ENCODE results near the gene KIAA1328. TPM values are rescaled to one million over a fixed set of nuclear protein-coding genes. Genes with fewer than 3 reads are reported as not detected.

KIAA1328 gene
- total RNA-seq, 1 donor from 2014 or later, result 11.9 TPM

DNA sequence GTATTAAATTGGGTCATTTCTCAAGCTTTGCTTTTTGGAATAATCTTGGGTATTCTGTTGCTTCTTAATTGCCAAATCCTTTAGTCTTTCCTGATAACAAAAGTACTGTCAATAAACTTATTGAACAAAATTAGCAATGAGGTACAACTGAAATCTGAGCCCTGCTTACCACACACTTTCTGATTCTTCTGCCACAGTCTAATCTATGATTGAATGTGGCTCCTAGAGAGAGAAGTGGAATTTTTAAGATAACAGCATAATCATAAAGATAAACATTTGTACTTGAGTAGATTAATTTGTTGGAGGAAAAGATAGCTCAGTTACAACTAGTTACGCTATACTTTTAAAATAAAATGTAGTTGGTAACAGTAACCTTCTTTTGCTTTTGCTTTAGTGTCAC, 381.9 kb downstream of the KIAA1328 start:
- intact Hi-C loops (cut with DNase I), result no loop called here

DNA sequence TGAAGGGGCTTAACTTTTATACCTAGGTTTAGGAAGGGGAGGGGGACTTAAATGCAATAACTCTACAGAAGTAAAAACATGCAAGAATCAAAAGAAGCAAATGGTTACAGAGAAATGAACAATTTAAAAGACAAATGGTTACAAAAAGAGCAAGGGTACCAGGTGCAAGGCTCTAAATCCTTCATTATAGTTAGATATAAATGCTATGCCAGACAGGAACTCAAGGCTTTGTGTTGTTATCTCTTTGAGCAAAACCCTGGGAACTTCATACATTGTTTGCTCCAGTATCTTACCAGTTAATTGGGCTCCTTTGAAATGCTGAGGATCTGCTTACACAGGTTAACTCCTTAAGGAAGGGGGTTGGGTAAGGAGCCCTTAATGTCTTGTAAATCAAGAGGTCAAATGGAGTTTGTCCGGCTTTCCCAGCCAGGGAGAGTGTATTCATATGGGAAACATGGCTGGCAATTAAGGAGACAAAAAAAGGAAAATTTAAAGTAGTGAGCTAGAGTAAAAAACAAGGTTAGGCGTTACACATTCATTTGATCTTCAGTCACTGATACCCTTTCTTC, 389.2 kb downstream of the KIAA1328 start:
- no peaks in the 10 kb centered on the region for H3K4me1 ChIP-seq
- H3K9me3 ChIP-seq, result no peaks in the 10 kb centered on the region
- ATAC-seq (no peak), DNase-seq (no peak)
- TF ChIP-seq, protein P1, sequence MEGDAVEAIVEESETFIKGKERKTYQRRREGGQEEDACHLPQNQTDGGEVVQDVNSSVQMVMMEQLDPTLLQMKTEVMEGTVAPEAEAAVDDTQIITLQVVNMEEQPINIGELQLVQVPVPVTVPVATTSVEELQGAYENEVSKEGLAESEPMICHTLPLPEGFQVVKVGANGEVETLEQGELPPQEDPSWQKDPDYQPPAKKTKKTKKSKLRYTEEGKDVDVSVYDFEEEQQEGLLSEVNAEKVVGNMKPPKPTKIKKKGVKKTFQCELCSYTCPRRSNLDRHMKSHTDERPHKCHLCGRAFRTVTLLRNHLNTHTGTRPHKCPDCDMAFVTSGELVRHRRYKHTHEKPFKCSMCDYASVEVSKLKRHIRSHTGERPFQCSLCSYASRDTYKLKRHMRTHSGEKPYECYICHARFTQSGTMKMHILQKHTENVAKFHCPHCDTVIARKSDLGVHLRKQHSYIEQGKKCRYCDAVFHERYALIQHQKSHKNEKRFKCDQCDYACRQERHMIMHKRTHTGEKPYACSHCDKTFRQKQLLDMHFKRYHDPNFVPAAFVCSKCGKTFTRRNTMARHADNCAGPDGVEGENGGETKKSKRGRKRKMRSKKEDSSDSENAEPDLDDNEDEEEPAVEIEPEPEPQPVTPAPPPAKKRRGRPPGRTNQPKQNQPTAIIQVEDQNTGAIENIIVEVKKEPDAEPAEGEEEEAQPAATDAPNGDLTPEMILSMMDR (IDR thresholded peaks at IDR 0.05), result no peak
- H3K27me3 ChIP-seq, result no peaks in the 10 kb centered on the region
- intact Hi-C loops (cut with DNase I), result no loop called here
- no peak overlapping the region for H3K27ac ChIP-seq
- no peak overlapping the region for H3K4me3 ChIP-seq
- no peaks in the 10 kb centered on the region for H3K36me3 ChIP-seq

More for the DNA sequence above, 381.9 kb downstream of the KIAA1328 start:
- no peaks in the 10 kb centered on the region for H3K9me3 ChIP-seq
- no peak overlapping the region for H3K27ac ChIP-seq
- H3K36me3 ChIP-seq, result no peaks in the 10 kb centered on the region
- DNase-seq (no peak), ATAC-seq (no peak)
- no peak overlapping the region for H3K4me3 ChIP-seq
- TF ChIP-seq, protein P1 (IDR thresholded peaks at IDR 0.05), result no peak
- no peaks in the 10 kb centered on the region for H3K4me1 ChIP-seq
- no peaks in the 10 kb centered on the region for H3K27me3 ChIP-seq

DNA sequence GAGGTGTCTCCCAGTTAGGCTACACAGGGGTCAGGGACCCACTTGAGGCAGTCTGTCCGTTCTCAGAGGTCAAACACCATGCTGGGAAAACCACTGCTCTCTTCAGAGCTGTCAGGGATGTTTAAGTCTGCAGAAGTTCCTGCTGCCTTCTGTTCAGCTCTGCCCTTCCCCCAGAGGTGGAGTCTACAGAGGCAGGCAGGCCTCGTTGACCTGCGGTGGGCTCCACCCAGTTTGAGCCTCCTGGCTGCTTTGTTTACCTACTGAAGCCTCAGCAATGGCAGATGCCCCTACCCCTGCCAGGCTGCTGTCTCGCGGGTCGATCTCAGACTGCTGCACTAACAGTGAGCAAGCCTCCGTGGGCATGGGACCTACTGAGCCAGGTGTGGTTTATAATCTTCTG, 390.3 kb downstream of the KIAA1328 start:
- no peaks in the 10 kb centered on the region for H3K4me1 ChIP-seq
- no peak overlapping the region for H3K4me3 ChIP-seq
- no peaks in the 10 kb centered on the region for H3K36me3 ChIP-seq
- no peak overlapping the region for H3K27ac ChIP-seq
- H3K27me3 ChIP-seq, result no peaks in the 10 kb centered on the region
- no peaks in the 10 kb centered on the region for H3K9me3 ChIP-seq
- intact Hi-C loops (cut with DNase I), result no loop called here
- ATAC-seq (no peak), DNase-seq (no peak)
- TF ChIP-seq, protein P1 (IDR thresholded peaks at IDR 0.05), result no peak

DNA sequence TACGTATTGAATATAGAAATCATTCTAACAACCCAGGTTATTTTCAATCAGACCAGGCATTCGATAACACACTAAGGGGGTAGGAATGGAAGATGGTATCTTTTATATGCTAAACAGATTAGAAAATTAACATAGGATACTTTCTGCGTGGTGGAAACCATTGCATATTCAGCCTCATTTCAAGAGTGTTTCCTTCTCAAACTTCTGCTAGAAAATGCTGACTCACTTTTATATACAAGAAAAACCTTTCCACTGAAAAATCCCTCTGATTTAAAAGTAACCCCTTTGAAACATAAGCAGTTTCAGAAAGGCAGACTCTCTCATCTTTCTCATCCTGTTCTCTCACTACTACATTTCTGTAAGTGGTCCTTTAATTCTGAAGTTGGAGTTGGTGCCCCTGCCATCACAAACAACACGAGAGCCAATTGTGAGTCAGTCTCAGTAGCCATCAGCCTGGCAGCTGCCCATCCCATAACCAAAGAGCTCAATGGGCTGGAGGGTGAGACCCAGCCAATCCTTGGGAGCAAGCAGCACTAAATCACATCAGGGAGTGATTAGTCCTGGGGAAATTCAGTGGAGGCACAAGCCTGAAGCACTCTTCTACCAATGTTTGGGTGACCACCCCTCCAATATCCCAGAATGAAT, 393.5 kb downstream of the KIAA1328 start:
- no peaks in the 10 kb centered on the region for H3K4me1 ChIP-seq
- intact Hi-C loops (cut with DNase I), result no loop called here
- H3K4me3 ChIP-seq, result no peak overlapping the region
- ATAC-seq (no peak), DNase-seq (no peak)
- H3K36me3 ChIP-seq, result no peaks in the 10 kb centered on the region
- H3K27me3 ChIP-seq, result no peaks in the 10 kb centered on the region
- no peak overlapping the region for H3K27ac ChIP-seq
- no peaks in the 10 kb centered on the region for H3K9me3 ChIP-seq
- TF ChIP-seq, protein P1 (IDR thresholded peaks at IDR 0.05), result no peak

DNA sequence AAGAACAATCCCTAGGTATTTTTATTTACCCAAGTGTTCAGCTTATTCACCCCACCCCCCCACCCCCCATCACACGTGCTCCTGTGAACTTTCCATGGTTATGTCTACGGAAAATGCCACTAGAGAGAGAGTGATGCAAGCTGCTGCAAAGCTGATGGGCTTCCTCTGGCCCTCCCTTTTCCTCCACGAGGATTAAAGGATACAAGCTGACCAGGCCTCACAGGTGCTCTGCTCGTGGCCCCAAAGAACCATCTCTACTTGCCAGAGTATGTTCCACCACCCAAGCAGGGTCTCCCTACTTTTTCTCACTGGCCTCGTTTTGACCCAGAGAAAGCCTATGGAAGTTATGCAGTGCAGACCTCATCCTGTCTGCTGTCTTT, 394.1 kb downstream of the KIAA1328 start:
- no peak overlapping the region for H3K27ac ChIP-seq
- intact Hi-C loops (cut with DNase I), result no loop called here
- ATAC-seq (no peak), DNase-seq (no peak)
- TF ChIP-seq, protein P1 (IDR thresholded peaks at IDR 0.05), result no peak
- no peaks in the 10 kb centered on the region for H3K36me3 ChIP-seq
- H3K9me3 ChIP-seq, result no peaks in the 10 kb centered on the region
- H3K4me3 ChIP-seq, result no peak overlapping the region
- H3K27me3 ChIP-seq, result no peaks in the 10 kb centered on the region
- H3K4me1 ChIP-seq, result no peaks in the 10 kb centered on the region

All from upper lobe of right lung (tissue), 1 donor.